Measurements from ENCODE around the gene PPP6R2.

PPP6R2 gene

GRCh38 chr22:50319503-50319951 lies 23.6 kb upstream of the PPP6R2 start:
- CTCF ChIA-PET, result interaction anchor here (0.6 to 1.6 kb wide), 2 partner anchors 23 to 110 kb away, joined by 3 to 5 read pairs; no protein-coding TSS in a partner anchor
- no peak overlapping the region for H3K27ac ChIP-seq (ENCODE audit: extremely low read depth, low read depth, low read length)
- POLR2A ChIA-PET, result interaction anchor here (0.6 to 3.5 kb wide), 2 partner anchors 13 to 24 kb away, joined by 4 to 15 read pairs; partner anchors contain the start of gene PLXNB2
- no peaks in the 10 kb centered on the region for H3K4me1 ChIP-seq (ENCODE audit: control insufficient read depth, insufficient read depth, low read length)
- H3K4me3 ChIP-seq (ENCODE audit: low read depth, low read length), result no peak overlapping the region
- H3K9me3 ChIP-seq (ENCODE audit: control insufficient read depth, insufficient read depth, low read depth, low read length), result no peaks in the 10 kb centered on the region
- no peaks in the 10 kb centered on the region for H3K36me3 ChIP-seq (ENCODE audit: control insufficient read depth in 2 of 2, insufficient read depth in 1 of 2, low read length in 2 of 2)
- TF ChIP-seq ZNF19 (tag by site-specific recombination; IDR thresholded peaks at IDR 0.05; ENCODE audit: low read depth) (no peak), ZNF623 (tag by site-specific recombination; IDR thresholded peaks at IDR 0.05) (no peak), GLIS2 (tag by site-specific recombination; IDR thresholded peaks at IDR 0.05) (0 out of 2 replicates have a peak, but pooled peaks have one; percentile 18), PRDM2 (tag by site-specific recombination; IDR thresholded peaks at IDR 0.05; ENCODE audit: borderline replicate concordance) (no peak), ZNF621 (tag by site-specific recombination; IDR thresholded peaks at IDR 0.05) (no peak), GLIS1 (tag by site-specific recombination; IDR thresholded peaks at IDR 0.05) (no peak), SALL2 (tag by site-specific recombination; IDR thresholded peaks at IDR 0.05; ENCODE audit: borderline replicate concordance) (no peak)

GRCh38 chr22:50320116-50320515 lies 23.0 kb upstream of the PPP6R2 start:
- CTCF ChIA-PET, result interaction anchor here (0.5 to 1.6 kb wide), 2 partner anchors 21 to 22 kb away, joined by 3 to 5 read pairs; no protein-coding TSS in a partner anchor
- POLR2A ChIA-PET, result interaction anchor here (3.5 kb wide), 1 partner anchor 13 kb away, joined by 15 read pairs; the partner anchor contains the start of gene PLXNB2

More at GRCh38 chr22:50320116-50320515, 23.0 kb upstream of the PPP6R2 start:
- H3K27ac ChIP-seq (ENCODE audit: extremely low read depth, low read depth, low read length), result no peak overlapping the region
- H3K36me3 ChIP-seq (ENCODE audit: control insufficient read depth in 2 of 2, insufficient read depth in 1 of 2, low read length in 2 of 2), result no peaks in the 10 kb centered on the region
- TF ChIP-seq TCF7L2 (IDR thresholded peaks at IDR 0.05; ENCODE audit: borderline replicate concordance, low read depth, low read length) (no peak), HIC1 (tag by site-specific recombination; IDR thresholded peaks at IDR 0.05) (no peak), ZSCAN18 (tag by site-specific recombination; IDR thresholded peaks at IDR 0.05) (no peak), KLF1 (tag by site-specific recombination; IDR thresholded peaks at IDR 0.05) (peak; percentile 56; the same call in 1 of the 2 replicates), ZNF518A (tag by site-specific recombination; conservative IDR thresholded peaks at IDR 0.05; ENCODE audit: low read depth) (no peak)
- H3K4me1 ChIP-seq (ENCODE audit: control insufficient read depth, insufficient read depth, low read length), result no peaks in the 10 kb centered on the region
- H3K9me3 ChIP-seq (ENCODE audit: control insufficient read depth, insufficient read depth, low read depth, low read length), result no peaks in the 10 kb centered on the region
- H3K4me3 ChIP-seq (ENCODE audit: low read depth, low read length), result no peak overlapping the region
